Muscle layer of colon (tissue), 2 donors: ENCODE measurements around the gene TANC1.
A peak's percentile ranks its signal among the peaks of the same experiment; 100 is the strongest.

Experiments
- H3K27ac ChIP-seq: one replicate; pipeline ENCODE4 v1.7.0; 2013; ENCODE audit warnings: low read depth, mild to moderate bottlenecking, low read length, moderate library complexity
- H3K27me3 ChIP-seq, 2 donors: one replicate each; pipeline ENCODE4 v1.7.0; 2013; ENCODE audit warnings: low read length in 2 of 2, mild to moderate bottlenecking in 2 of 2; ENCODE audit not compliant: insufficient read depth in 2 of 2, control insufficient read depth in 1 of 2
- H3K36me3 ChIP-seq: one replicate; pipeline ENCODE4 v1.7.0; 2013; ENCODE audit warnings: mild to moderate bottlenecking, low read length; ENCODE audit not compliant: insufficient read depth
- H3K4me1 ChIP-seq: one replicate; pipeline ENCODE4 v1.7.0; 2013; ENCODE audit warnings: mild to moderate bottlenecking, low read length; ENCODE audit not compliant: insufficient read depth
- H3K4me3 ChIP-seq, 2 donors: one replicate each; pipeline ENCODE4 v1.7.0; 2013; ENCODE audit warnings: low read length in 2 of 2, low read depth in 1 of 2, mild to moderate bottlenecking in 1 of 2, moderate library complexity in 1 of 2
- H3K9ac ChIP-seq: one replicate; pipeline ENCODE4 v1.7.0; 2013; ENCODE audit warnings: low read length
- H3K9me3 ChIP-seq: one replicate; pipeline ENCODE4 v1.7.0; 2013; ENCODE audit warnings: mild to moderate bottlenecking, low read length
- donor health status: abdominal sarcoma.
- donor health status: Adenocarcinoma of cecum.

Gene TANC1

GRCh38 chr2:159051133-159051532 lies 82.7 kb downstream of the TANC1 start:
- no peak overlapping the region for H3K4me3 ChIP-seq
- no peaks in the 10 kb centered on the region for H3K27me3 ChIP-seq
- H3K9me3 ChIP-seq = no peaks in the 10 kb centered on the region
- H3K4me1 ChIP-seq = peaks cover 39% of the 10 kb centered on the region
- no peaks in the 10 kb centered on the region for H3K36me3 ChIP-seq
- no peak overlapping the region for H3K9ac ChIP-seq
- no peak overlapping the region for H3K27ac ChIP-seq

- Histone ChIP-seq H3K9me3 (no peaks in the 10 kb centered on the region), H3K9ac (no peak overlapping the region), H3K27ac (peak overlapping the region; percentile 21), H3K4me3 (no peak overlapping the region), H3K27me3 (no peaks in the 10 kb centered on the region), H3K36me3 (no peaks in the 10 kb centered on the region), H3K4me1 (peaks cover 39% of the 10 kb centered on the region)
These were observed 83.2 kb downstream of the TANC1 start for GRCh38 chr2:159051661-159052060.

DNA sequence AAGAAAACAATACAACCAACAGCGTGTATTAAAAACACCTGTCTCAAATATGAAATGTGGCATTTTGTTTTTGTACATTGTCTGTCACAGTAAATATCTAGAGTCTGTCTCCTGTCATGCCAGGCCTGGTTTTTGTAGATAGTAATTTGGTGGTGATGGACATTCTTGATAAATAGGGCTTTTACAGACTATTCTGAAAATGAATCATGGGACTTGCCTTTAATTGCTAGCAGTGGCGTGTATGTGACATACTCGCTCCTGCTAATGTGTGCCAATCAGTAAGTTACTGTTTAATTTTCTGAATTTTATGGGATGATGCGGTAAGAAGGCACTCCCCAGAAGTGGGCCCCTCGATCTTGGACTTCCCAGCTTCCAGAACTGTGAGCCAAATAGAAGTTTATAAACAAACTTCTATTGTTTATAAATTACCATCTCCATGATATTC lies 83.7 kb downstream of the TANC1 start:
- no peaks in the 10 kb centered on the region for H3K27me3 ChIP-seq
- peaks cover 34% of the 10 kb centered on the region for H3K4me1 ChIP-seq
- no peaks in the 10 kb centered on the region for H3K36me3 ChIP-seq
- no peak overlapping the region for H3K4me3 ChIP-seq
- no peak overlapping the region for H3K9ac ChIP-seq
- peak overlapping the region; percentile 21 for H3K27ac ChIP-seq
- H3K9me3 ChIP-seq = no peaks in the 10 kb centered on the region

- peak overlapping the region; percentile 21 for H3K27ac ChIP-seq
- no peaks in the 10 kb centered on the region for H3K9me3 ChIP-seq
- H3K4me1 ChIP-seq = peaks cover 31% of the 10 kb centered on the region
- no peak overlapping the region for H3K4me3 ChIP-seq
- H3K36me3 ChIP-seq = no peaks in the 10 kb centered on the region
- no peak overlapping the region for H3K9ac ChIP-seq
- no peaks in the 10 kb centered on the region for H3K27me3 ChIP-seq
These were observed 85.0 kb downstream of the TANC1 start for GRCh38 chr2:159053161-159054031.

- H3K4me3 ChIP-seq = no peak overlapping the region
- peaks cover 31% of the 10 kb centered on the region for H3K4me1 ChIP-seq
- no peaks in the 10 kb centered on the region for H3K36me3 ChIP-seq
- no peak overlapping the region for H3K9ac ChIP-seq
- H3K27ac ChIP-seq = no peak overlapping the region
- no peaks in the 10 kb centered on the region for H3K27me3 ChIP-seq
- H3K9me3 ChIP-seq = no peaks in the 10 kb centered on the region
These were observed 85.5 kb downstream of the TANC1 start for GRCh38 chr2:159054032-159054334.

- no peaks in the 10 kb centered on the region for H3K9me3 ChIP-seq
- H3K9ac ChIP-seq = no peak overlapping the region
- H3K27ac ChIP-seq = no peak overlapping the region
- H3K4me3 ChIP-seq = no peak overlapping the region
- no peaks in the 10 kb centered on the region for H3K27me3 ChIP-seq
- no peaks in the 10 kb centered on the region for H3K36me3 ChIP-seq
- H3K4me1 ChIP-seq = peaks cover 26% of the 10 kb centered on the region
These were observed 86.5 kb downstream of the TANC1 start for GRCh38 chr2:159054985-159055384.

GRCh38 chr2:159060518-159060917 lies 92.1 kb downstream of the TANC1 start:
- H3K4me1 ChIP-seq = peaks cover 14% of the 10 kb centered on the region
- H3K36me3 ChIP-seq = no peaks in the 10 kb centered on the region
- H3K27ac ChIP-seq = no peak overlapping the region
- H3K9ac ChIP-seq = no peak overlapping the region
- H3K4me3 ChIP-seq = no peak overlapping the region
- no peaks in the 10 kb centered on the region for H3K27me3 ChIP-seq
- H3K9me3 ChIP-seq = no peaks in the 10 kb centered on the region

GRCh38 chr2:159063677-159064076 lies 95.2 kb downstream of the TANC1 start:
- Histone ChIP-seq H3K27me3 (no peaks in the 10 kb centered on the region), H3K9me3 (no peaks in the 10 kb centered on the region), H3K36me3 (no peaks in the 10 kb centered on the region), H3K9ac (no peak overlapping the region), H3K27ac (peak overlapping the region; percentile 12), H3K4me1 (peaks cover 18% of the 10 kb centered on the region), H3K4me3 (no peak overlapping the region)

DNA sequence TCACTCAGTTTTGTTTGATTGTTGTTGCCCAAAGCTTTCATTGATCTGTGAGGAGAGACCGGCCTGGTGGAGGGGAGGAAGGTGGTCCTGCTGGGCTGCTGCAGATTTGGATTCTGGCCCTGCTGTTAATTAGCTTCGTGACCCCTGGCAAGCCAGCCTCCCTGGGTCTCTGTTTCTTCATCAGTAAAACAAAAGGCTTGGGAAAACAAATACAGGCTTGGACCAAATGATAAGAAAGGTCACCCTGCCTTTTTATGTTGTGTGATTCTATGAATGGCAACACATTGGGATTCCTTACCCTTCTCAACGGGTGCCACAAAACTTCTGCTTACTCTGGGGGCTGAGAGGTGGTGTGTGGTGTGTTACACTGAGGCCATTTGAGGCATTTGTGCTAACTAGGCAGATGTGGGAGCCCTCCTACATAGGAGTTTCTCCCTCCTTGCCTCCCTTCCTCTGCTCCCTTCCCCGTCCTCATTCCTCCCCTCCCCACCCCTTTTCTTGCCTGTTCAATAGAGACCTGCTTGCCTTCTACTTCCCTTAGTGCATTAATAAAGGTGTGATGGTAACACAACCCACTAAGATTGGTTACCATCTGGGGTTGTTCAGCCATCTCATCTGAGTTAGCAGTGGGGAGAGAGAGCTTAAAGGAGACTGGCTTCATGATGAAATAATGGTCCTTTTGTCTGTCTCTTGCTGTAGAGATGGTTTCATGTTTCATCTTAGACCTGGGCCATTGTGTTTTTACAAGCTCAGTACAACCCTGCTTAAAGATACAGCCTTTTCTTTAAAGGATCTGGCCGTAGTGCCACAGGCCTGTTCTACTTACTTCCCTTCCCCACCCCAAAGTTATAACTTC lies 96.2 kb downstream of the TANC1 start:
- H3K27me3 ChIP-seq = no peaks in the 10 kb centered on the region
- H3K9ac ChIP-seq = no peak overlapping the region
- peak overlapping the region; percentile 13 for H3K27ac ChIP-seq
- no peaks in the 10 kb centered on the region for H3K9me3 ChIP-seq
- H3K4me3 ChIP-seq = no peak overlapping the region
- no peaks in the 10 kb centered on the region for H3K36me3 ChIP-seq
- H3K4me1 ChIP-seq = peaks cover 26% of the 10 kb centered on the region

DNA sequence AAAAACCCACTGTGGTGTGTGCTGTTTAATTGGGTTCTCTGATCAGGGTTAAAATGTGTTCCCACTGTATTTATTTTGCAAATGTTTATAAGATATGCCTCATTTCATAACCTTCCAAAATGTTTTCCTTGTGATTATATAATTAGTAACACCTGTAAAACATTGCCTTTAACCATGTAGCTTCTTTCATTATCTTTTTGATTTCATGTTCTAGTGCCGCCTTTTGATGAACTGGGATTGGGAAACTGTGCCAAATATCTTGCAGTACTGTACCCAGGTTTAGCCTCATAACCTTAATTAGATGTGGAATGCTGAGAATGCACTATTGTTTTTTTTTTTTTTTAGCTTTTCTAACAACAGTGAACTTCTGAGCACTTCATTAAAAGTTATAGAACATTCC lies 96.9 kb downstream of the TANC1 start:
- H3K9ac ChIP-seq = no peak overlapping the region
- H3K27me3 ChIP-seq = no peaks in the 10 kb centered on the region
- H3K4me3 ChIP-seq = no peak overlapping the region
- no peaks in the 10 kb centered on the region for H3K9me3 ChIP-seq
- no peaks in the 10 kb centered on the region for H3K36me3 ChIP-seq
- peak overlapping the region; percentile 13 for H3K27ac ChIP-seq
- peaks cover 27% of the 10 kb centered on the region for H3K4me1 ChIP-seq

GRCh38 chr2:159065891-159066290 lies 97.5 kb downstream of the TANC1 start:
- peak overlapping the region; percentile 13 for H3K27ac ChIP-seq
- H3K27me3 ChIP-seq = no peaks in the 10 kb centered on the region
- H3K9ac ChIP-seq = no peak overlapping the region
- no peak overlapping the region for H3K4me3 ChIP-seq
- no peaks in the 10 kb centered on the region for H3K9me3 ChIP-seq
- peaks cover 27% of the 10 kb centered on the region for H3K4me1 ChIP-seq
- H3K36me3 ChIP-seq = no peaks in the 10 kb centered on the region
